Measurements from ENCODE around the gene HNRNPH3.

The HNRNPH3 gene

GRCh38 chr10:68359189-68359588 is 27.3 kb downstream of the HNRNPH3 start:
- no peak overlapping the region for H3K4me3 ChIP-seq (ENCODE audit: control insufficient read depth, low read depth, low read length)
- TF ChIP-seq, protein P1, sequence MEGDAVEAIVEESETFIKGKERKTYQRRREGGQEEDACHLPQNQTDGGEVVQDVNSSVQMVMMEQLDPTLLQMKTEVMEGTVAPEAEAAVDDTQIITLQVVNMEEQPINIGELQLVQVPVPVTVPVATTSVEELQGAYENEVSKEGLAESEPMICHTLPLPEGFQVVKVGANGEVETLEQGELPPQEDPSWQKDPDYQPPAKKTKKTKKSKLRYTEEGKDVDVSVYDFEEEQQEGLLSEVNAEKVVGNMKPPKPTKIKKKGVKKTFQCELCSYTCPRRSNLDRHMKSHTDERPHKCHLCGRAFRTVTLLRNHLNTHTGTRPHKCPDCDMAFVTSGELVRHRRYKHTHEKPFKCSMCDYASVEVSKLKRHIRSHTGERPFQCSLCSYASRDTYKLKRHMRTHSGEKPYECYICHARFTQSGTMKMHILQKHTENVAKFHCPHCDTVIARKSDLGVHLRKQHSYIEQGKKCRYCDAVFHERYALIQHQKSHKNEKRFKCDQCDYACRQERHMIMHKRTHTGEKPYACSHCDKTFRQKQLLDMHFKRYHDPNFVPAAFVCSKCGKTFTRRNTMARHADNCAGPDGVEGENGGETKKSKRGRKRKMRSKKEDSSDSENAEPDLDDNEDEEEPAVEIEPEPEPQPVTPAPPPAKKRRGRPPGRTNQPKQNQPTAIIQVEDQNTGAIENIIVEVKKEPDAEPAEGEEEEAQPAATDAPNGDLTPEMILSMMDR (IDR thresholded peaks at IDR 0.05; ENCODE audit: control insufficient read depth, insufficient read depth, low read depth, low read length, missing control alignments): no peak

DNA sequence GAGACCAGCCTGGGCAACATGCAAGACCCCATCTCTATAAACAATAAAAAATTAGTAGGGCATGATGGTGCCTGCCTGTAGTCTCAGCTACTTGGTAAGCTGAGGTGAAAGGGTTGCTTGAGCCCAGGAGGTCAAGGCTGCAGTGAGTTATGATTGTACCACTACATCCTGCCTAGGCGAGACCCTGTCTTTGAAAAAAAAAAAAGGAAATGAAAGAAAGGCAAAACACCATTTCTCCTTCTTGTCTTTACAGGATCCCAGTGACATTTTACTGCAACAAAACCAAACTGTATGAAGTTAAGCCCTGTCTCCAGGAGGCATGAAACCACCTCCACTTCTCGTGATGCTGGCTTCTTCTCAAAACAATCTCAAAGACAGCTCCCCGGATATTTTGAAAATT is 30.7 kb downstream of the HNRNPH3 start:
- TF ChIP-seq, protein P1 (IDR thresholded peaks at IDR 0.05; ENCODE audit: control insufficient read depth, insufficient read depth, low read depth, low read length, missing control alignments): no peak
- H3K4me3 ChIP-seq (ENCODE audit: control insufficient read depth, low read depth, low read length): no peak overlapping the region
- DNase-seq (ENCODE audit: low read depth): no peak

More at GRCh38 chr10:68359189-68359588, 27.3 kb downstream of the HNRNPH3 start:
- no peak for DNase-seq (ENCODE audit: low read depth)

GRCh38 chr10:68364101-68364886 is 32.4 kb downstream of the HNRNPH3 start:
- H3K4me3 ChIP-seq (ENCODE audit: control insufficient read depth, low read depth, low read length): no peak overlapping the region
- TF ChIP-seq, protein P1 (IDR thresholded peaks at IDR 0.05; ENCODE audit: control insufficient read depth, insufficient read depth, low read depth, low read length, missing control alignments): no peak
- no peak for DNase-seq (ENCODE audit: low read depth)

- no peak for DNase-seq (ENCODE audit: low read depth)
- TF ChIP-seq, protein P1 (IDR thresholded peaks at IDR 0.05; ENCODE audit: control insufficient read depth, insufficient read depth, low read depth, low read length, missing control alignments): no peak
- no peak overlapping the region for H3K4me3 ChIP-seq (ENCODE audit: control insufficient read depth, low read depth, low read length)
These were observed 33.7 kb downstream of the HNRNPH3 start for GRCh38 chr10:68365611-68366010.

- TF ChIP-seq, protein P1 (IDR thresholded peaks at IDR 0.05; ENCODE audit: control insufficient read depth, insufficient read depth, low read depth, low read length, missing control alignments): no peak
- H3K4me3 ChIP-seq (ENCODE audit: control insufficient read depth, low read depth, low read length): no peak overlapping the region
These were observed 34.7 kb downstream of the HNRNPH3 start for GRCh38 chr10:68366600-68366999.

DNA sequence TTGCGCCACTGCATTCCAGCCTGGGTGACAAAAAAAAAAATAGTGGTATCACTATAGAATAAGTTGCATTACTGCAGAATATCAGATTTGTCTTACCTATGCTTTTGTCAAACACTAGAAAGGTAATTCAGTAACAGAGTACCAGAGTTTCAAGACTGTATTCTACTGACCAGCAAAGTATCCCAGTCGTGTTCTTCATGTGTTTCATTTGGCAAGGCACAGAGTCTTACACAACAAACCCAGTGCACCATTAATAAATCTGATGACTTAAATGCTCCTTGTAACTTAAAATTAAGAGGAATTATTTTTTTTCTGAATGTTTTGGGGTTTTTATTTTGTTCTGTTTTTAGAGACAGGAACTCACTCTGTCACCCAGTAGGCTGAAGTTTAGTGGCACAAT is 35.3 kb downstream of the HNRNPH3 start:
- DNase-seq (ENCODE audit: low read depth): no peak
- no peak overlapping the region for H3K4me3 ChIP-seq (ENCODE audit: control insufficient read depth, low read depth, low read length)
- TF ChIP-seq, protein P1 (IDR thresholded peaks at IDR 0.05; ENCODE audit: control insufficient read depth, insufficient read depth, low read depth, low read length, missing control alignments): no peak

More at GRCh38 chr10:68366600-68366999, 34.7 kb downstream of the HNRNPH3 start:
- no peak for DNase-seq (ENCODE audit: low read depth)

Measured in AG09309 (cell line).